ENCODE measurements around the gene OGFOD3. TPM values are rescaled to one million over a fixed set of nuclear protein-coding genes. Genes with fewer than 3 reads are reported as not detected.

OGFOD3 gene
- total RNA-seq, 1 experiment from 2014 or later: 25.0 TPM

GRCh38 chr17:82346342-82347300 is 71.8 kb downstream of the OGFOD3 start:
- H3K9me3 ChIP-seq (ENCODE audit: low read depth, low read length, poor library complexity, severe bottlenecking): no peaks in the 10 kb centered on the region
- POLR2A ChIA-PET (ENCODE audit: low non-redundant PET): interaction anchor here (0.6 kb wide), 1 partner anchor 71 kb away, joined by 3 read pairs; no protein-coding TSS in a partner anchor
- intact Hi-C loops (cut with micrococcal nuclease; ENCODE audit: unreplicated experiment): no loop called here
- no peaks in the 10 kb centered on the region for H3K36me3 ChIP-seq (ENCODE audit: insufficient read depth, low read length, poor library complexity, severe bottlenecking)
- CTCF ChIA-PET: no interaction called here
- no peak for DNase-seq (ENCODE audit: low spot score)
- H3K27ac ChIP-seq (ENCODE audit: low read depth, low read length, poor library complexity, severe bottlenecking): no peak overlapping the region
- peaks cover 17% of the 10 kb centered on the region for H3K4me1 ChIP-seq (ENCODE audit: insufficient read depth, low read length, poor library complexity, severe bottlenecking)
- BruUV-seq (replicated peaks): no TSS peak
- no peak for TF ChIP-seq CTCF (conservative IDR thresholded peaks at IDR 0.05; ENCODE audit: low read depth, low read length)
- no peak for TF ChIP-seq EZH2 (IDR thresholded peaks at IDR 0.05; ENCODE audit: borderline replicate concordance, low read depth, low read length, poor library complexity, severe bottlenecking)
- H3K4me3 ChIP-seq (ENCODE audit: low read depth, low read length, poor library complexity, severe bottlenecking): no peak overlapping the region
- H3K27me3 ChIP-seq (replicated peaks; ENCODE audit: insufficient read depth, low read depth, low read length, poor library complexity): no peaks in the 10 kb centered on the region

- ChIA-PET CTCF (no interaction called here), POLR2A (ENCODE audit: low non-redundant PET) (interaction anchor here (0.6 kb wide), 1 partner anchor 376 kb away, joined by 3 read pairs; no protein-coding TSS in a partner anchor)
- no peaks in the 10 kb centered on the region for H3K27me3 ChIP-seq (replicated peaks; ENCODE audit: insufficient read depth, low read depth, low read length, poor library complexity)
- intact Hi-C loops (cut with micrococcal nuclease; ENCODE audit: unreplicated experiment): no loop called here
- no peaks in the 10 kb centered on the region for H3K36me3 ChIP-seq (ENCODE audit: insufficient read depth, low read length, poor library complexity, severe bottlenecking)
- H3K4me1 ChIP-seq (ENCODE audit: insufficient read depth, low read length, poor library complexity, severe bottlenecking): peaks cover 17% of the 10 kb centered on the region
- H3K4me3 ChIP-seq (ENCODE audit: low read depth, low read length, poor library complexity, severe bottlenecking): no peak overlapping the region
- BruUV-seq (replicated peaks): no TSS peak
- TF ChIP-seq EZH2 (IDR thresholded peaks at IDR 0.05; ENCODE audit: borderline replicate concordance, low read depth, low read length, poor library complexity, severe bottlenecking): no peak
- TF ChIP-seq CTCF (conservative IDR thresholded peaks at IDR 0.05; ENCODE audit: low read depth, low read length): no peak
- no peak overlapping the region for H3K27ac ChIP-seq (ENCODE audit: low read depth, low read length, poor library complexity, severe bottlenecking)
- no peaks in the 10 kb centered on the region for H3K9me3 ChIP-seq (ENCODE audit: low read depth, low read length, poor library complexity, severe bottlenecking)
- DNase-seq (ENCODE audit: low spot score): no peak
These were observed 73.0 kb downstream of the OGFOD3 start for GRCh38 chr17:82345151-82345976.

GRCh38 chr17:82344175-82344907 is 74.0 kb downstream of the OGFOD3 start:
- no peaks in the 10 kb centered on the region for H3K36me3 ChIP-seq (ENCODE audit: insufficient read depth, low read length, poor library complexity, severe bottlenecking)
- ChIA-PET POLR2A (ENCODE audit: low non-redundant PET) (no interaction called here), CTCF (no interaction called here)
- no peak for DNase-seq (ENCODE audit: low spot score)
- no TSS peak for BruUV-seq (replicated peaks)
- no peaks in the 10 kb centered on the region for H3K9me3 ChIP-seq (ENCODE audit: low read depth, low read length, poor library complexity, severe bottlenecking)
- no peak overlapping the region for H3K27ac ChIP-seq (ENCODE audit: low read depth, low read length, poor library complexity, severe bottlenecking)
- no peak for TF ChIP-seq EZH2 (IDR thresholded peaks at IDR 0.05; ENCODE audit: borderline replicate concordance, low read depth, low read length, poor library complexity, severe bottlenecking)
- TF ChIP-seq CTCF (conservative IDR thresholded peaks at IDR 0.05; ENCODE audit: low read depth, low read length): no peak
- H3K4me1 ChIP-seq (ENCODE audit: insufficient read depth, low read length, poor library complexity, severe bottlenecking): peaks cover 16% of the 10 kb centered on the region
- no peak overlapping the region for H3K4me3 ChIP-seq (ENCODE audit: low read depth, low read length, poor library complexity, severe bottlenecking)
- H3K27me3 ChIP-seq (replicated peaks; ENCODE audit: insufficient read depth, low read depth, low read length, poor library complexity): no peaks in the 10 kb centered on the region
- intact Hi-C loops (cut with micrococcal nuclease; ENCODE audit: unreplicated experiment): no loop called here

All from A673 (cell line).